ENCODE measurements around the gene CEP135.

- TF ChIP-seq CTCF (IDR thresholded peaks at IDR 0.05) (no peak), POLR2AphosphoS5 (IDR thresholded peaks at IDR 0.05) (no peak), POLR2A (IDR thresholded peaks at IDR 0.05) (no peak)
Measured at GRCh38 chr4:55926610-55927009, 22.1 kb upstream of the CEP135 start.
